ENCODE measurements around the gene SH3PXD2A.

The SH3PXD2A gene

DNA sequence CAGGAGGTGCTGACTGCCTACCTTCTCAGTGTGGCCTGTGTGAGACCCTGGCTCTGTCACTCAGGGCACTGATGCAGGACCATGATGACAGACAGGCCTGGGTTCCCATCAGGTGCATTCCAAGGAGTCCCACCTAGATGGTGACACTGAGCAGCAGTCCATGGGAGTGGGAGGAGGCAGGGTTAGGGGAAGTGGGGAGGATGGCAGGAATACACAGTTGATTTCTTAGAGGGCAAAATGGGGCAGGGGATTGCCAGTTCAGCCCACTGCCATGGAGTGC lies 155.0 kb downstream of the SH3PXD2A start:
- no peak for DNase-seq

DNA sequence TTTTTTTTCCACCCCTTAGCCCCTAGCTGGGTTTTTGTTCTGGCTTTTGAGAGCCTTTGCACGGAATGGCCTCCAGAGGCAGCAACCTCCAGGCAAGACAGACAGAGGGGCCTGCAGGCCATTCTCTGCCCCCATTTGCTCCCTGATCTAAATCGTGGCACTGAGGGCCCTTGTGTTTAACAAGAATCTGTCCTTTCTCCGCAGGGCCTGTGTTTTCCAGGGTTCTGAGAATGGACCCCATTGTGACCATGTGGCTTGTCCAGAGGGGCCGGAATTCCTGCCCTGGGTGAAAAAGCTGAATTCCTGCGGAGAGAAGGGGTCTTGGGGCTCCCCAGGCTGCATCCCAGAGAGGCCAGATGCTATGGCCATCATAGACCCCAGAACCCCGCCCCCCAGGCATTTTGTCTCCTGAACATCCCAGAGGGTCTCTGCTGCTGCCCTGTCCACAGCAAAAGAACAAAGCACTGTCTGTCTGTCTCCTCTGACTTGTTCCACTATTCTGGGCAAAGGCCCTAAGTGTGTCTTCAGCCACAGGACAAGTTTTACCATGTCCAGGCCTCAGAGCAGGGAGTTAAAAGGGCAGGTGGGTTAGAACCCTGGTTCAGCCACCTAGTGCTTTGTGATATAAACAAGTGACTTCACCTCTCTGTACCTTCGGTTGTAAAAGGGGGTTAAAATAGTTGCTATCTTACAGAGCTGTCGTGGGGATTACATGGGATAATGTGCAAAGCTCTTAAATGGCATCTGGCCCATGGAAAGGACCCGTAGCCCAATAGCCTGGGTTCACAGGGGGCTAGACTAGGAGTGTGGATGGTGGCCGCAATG lies 155.6 kb downstream of the SH3PXD2A start:
- DNase-seq = no peak

DNA sequence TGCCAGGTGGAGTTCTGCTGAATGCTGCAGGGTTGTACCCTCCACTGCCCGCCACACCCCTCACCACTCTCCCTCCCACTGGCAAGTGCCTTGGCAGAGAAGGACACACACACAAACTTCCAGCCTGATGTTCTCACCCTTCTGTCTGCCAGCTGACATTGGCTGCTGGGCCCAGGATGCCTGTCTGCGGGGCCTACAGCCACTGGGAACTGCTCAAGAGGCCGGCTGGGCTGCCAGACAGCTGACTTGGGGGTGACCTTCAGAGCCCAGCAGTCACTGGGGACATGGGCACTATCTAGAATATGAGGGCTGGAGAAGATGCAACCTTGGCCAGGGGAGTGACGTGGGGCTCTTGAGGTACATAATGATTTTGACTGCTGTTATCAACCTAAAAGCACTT lies 157.1 kb downstream of the SH3PXD2A start:
- DNase-seq = no peak

DNA sequence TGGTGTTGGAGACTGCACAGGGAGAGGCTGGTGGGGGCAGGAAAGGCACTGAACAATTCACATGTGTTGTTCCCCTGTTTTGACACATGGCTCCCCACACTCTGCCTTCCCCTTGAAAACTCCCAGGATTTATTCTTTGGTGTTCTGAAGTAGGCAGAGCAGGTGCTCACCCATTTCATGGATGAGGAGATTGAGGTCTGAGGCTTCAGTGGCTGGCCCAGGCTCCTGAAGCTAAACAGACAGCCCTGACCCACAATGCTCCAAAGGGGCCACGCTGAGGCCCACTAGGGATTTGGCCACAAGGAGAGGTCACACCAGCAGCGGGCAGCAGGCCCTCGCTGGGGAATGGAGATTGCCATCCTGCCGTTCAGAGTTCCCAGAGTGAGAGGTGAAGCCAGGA lies 157.6 kb downstream of the SH3PXD2A start:
- no peak for DNase-seq

DNA sequence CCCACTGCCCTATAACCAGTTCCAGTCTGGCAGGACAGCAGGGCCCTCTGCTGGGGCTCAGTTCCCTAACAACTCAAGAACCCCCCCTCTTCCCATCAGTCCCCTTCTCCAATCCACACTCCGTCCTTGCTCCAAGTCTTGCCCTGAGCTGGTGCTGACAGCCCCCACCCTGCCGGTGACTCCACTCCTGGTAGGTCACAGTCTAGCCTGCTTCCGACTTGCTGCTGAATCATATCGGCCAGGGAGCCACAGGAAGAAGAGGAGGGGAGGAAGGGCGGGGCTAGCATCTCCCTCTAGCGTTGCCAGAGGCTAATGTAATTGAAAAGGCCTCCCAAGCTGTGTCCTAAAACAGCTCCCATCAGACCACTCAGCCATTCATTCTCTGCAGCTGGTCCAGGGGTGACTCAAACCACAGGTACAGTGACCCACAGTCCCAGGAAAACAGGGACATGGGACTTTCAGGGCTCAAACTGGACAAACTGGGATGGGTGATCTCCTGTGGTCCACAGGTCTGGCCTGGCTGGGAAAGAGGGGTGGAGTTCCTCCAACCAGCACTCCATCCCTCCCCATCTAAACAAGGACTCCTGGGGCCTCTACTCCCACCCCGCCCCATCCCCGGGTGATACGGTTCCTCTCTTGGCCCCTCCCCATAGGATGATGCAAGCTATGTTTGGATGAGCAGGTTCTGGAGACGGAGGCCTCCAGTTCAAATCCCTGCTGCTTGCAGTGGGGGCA lies 158.8 kb downstream of the SH3PXD2A start:
- DNase-seq = peak; percentile 96

DNA sequence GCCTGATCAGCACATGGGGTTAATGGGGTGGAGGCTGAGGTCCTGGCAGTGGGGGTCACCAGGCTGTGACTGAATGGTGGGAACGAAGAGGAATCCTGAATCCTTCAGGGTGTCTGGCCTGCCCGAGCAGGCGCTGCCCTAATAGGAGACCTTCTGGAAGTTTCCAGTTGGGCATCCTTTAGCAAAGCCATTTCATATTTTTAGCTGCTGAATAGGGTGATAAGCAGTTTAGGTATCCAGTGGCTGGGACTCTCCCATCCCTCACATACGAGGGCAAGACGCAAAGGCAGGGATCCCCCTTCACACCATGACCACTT lies 159.3 kb downstream of the SH3PXD2A start:
- no peak for DNase-seq

DNA sequence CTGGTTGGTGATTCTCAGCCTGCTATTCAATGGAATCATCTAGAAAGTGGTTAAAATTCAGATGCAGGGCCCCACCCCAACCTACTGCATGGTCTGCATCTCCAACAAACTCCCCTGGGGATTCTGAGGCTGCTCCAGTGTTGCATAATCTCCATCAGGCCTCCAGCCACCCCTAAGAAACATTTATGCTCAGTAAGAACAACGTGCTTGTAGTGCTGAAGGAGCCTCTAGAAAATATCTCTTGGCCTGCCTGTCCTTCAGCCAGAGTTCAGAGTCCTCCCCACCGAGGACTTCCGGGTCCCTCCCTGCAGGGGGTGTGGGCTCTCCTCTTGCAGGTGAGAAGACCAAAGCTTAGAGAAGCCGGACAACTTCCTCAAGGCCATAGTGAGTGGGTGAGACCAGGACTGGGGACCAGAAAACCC lies 159.8 kb downstream of the SH3PXD2A start:
- peak; percentile 70 for DNase-seq

DNA sequence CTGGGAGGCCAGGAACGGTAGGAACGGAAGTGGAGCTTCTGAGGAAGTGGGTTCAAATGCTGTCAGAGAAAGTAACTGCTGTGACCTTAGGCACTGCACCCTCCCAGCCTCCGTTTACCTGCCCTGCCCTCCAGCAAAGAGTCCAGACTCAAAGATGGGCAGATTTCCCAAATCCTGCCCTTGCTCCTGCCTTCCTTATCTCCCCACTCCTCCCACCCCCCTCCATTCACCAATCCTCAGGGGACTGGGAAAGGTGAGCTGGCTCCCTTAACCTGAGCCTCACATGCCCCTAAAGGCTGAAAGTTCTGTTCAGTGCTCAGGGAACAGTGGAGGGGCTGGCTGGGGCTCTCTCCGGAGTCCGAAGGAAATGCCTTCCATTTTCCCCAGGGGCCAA lies 161.6 kb downstream of the SH3PXD2A start:
- DNase-seq = no peak

DNA sequence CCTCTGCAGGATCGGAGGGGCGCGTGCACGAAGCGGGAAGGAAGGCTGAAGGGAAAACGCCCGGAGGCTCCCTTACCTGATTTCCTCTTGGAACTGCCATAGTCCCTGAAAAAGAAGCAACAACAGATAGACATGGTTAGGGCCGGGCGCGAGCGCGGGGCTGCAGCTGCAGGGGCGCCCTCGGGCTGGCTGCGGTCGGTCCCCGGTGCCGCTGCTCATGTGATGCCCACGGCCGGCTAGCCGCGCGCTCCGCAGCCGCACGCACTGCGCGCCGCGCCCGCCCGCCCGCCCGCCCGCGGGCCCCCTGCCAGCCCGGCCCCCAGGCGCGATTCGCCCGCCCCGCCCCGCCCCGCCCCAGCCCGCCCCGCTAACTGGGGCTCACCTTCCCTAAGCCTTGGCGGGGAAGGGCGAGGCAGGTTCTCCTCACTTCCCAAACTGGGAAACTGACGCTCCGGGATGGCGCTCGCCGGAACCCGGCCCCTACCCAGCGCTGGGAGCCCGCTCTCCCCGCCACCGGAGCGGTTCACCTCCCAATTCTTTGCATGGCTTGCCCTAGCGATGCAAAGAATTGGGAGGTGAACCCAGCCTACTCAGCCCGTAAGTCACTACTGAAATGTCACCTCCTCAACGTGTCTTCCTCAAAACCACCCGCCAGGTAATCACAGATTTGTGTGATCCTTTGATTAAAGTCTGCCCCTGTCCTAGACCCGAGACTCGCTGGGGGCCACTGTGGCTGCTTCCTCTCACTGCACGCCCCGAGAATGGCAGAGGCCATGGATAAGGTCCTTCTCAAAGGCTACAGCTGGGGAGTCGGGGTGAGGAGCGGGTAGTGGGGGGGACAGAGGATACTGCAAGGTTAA lies 162.2 kb downstream of the SH3PXD2A start:
- no peak for DNase-seq

DNA sequence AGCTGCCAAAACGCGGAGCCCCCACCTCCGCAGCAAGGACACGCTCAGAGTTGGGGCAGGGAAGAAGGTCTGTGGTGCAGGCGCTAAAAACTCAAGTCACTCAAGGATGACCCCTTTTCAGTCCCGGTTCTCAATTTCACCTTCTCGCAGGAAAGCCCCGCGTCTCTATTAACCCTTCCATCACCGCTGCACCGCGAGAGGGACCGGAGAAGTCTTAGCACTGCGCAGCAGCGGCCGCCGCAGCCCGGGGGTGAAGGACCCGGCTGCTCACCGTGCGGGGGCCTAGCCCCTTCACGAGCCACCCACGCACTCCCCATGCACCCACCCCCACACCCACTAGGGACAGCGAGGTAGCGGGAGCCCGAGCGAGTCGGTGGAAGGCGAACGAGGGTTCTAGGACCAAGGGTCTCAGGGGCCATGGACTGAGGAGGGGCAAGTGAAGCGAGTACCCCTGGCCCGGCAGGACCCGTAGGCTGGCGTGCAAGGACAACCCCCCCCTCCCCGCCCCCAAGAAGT lies 162.9 kb downstream of the SH3PXD2A start:
- no peak for DNase-seq

DNA sequence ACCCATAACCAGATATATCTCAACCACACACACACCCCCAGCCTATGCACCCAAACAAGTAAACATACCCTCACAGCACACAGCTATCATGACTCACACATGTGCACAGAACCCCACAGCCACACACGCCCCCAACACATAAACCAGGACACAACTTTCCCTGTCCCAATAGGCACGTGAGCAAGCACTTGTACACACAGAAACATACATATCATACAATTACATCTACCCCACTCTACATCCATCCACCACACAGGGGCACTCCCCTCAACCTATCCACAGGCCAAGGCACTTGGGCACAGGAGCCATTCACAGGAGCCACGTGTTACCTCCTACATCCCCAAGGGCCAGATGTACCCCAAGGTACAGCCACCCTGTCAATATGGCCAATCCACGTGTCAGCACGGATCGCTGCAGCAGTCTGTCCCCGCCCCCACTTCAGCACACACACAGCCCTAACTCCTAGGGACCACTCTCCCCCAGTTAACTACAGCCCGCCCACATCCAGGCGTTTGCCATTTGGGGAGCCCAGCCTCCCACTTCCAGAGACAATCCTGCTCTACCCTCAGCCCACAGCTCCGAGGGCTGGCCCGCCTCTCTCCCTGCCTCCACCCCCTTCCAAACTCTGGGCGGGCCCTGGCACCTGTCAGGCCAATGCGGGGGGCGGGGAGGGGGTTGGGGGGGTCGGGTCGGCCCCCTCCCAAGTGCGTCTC lies 163.5 kb downstream of the SH3PXD2A start:
- no peak for DNase-seq

DNA sequence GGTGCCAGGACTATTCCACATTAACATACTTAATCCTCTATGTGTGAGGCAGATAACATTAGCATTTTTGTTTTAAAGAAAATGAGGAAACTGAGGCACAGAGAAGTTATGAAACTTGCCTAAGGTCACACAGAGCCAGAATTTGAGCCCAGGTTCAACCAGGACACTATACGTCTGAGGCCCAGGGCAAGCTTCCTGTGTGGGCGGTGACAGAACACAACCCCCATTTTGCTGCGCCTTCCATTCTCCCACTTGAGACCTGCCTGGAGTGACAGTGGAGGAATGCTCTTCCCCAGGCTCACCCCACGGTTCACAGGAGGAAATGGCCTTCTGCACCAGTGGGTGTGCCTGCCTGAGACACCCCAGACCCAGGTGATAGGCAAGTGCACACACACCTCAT lies 164.1 kb downstream of the SH3PXD2A start:
- DNase-seq = no peak

DNA sequence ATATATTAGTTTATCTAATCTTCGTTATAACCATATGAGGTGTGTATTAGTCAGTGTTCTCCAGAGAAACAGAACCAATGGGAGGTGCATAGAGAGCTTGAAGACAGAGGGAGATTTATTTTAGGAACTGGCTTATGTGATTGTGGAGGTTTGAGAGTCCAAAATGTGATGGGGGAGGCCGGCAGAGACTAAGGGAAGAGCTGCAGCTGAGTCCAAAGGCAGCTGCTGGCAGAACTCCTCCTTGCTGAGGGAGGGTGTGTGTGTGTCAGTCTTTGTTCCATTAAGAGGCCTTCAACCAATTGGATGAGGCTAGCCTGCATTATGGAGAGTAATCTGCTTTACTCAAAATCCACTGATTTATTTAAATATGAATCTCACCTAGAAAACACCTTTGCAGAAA lies 165.1 kb downstream of the SH3PXD2A start:
- DNase-seq = no peak

DNA sequence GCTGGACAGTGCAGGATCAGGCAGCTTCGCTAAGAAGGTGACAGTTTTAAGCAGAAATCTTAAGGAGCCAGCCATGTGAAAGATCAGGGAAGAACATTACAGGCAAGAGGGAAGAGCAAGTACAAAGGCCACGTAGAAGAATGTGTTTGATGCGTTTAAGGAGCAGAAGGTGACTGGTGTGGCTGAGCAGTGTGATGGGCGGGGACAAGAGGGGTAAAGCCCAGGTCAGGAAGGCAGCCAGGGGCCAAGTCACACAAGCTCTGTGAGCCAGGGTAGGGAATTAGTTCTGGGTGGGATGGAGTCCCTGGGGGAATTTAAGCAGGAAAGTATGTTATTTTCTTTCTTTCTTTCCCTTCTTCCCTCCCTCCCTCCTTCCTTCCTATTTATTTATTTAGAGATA lies 166.9 kb downstream of the SH3PXD2A start:
- DNase-seq = no peak

DNA sequence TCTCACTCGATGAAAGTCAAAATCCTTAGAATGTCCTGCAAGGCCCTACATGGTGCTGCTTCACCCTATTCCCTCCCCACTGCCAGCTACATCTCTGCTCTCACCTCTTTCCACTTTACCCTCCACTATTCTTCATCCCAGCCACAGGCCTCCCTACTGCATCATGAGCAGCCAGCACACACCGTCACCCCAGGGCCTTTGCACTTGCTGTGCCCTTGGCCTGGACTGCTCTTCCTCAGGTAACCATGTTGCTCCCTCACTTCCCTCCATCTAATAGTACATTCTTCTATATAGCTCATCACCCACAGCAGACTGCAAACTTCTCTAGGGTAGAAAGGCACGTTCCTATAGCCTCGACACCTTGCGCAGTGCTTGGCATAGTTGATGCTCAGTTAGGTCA lies 167.7 kb downstream of the SH3PXD2A start:
- DNase-seq = no peak

DNA sequence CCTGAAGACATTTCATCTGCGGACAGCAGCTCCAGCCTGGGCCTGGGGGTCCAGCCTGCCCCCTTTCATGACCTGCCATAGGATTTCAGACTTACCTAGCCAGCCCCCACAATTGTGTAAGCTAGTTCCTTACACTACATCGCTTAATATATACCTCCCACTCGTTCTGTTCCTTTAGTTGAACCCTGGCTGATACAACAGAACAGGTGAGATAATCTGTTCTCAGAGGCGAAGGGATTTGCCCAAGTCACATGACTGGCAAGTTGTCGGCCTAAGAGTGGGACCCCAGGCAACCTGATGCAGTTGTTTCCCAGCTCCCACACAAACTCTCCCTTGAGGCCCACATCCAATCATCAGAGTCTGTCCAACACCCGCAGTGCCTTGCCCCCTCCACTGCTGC lies 168.2 kb downstream of the SH3PXD2A start:
- DNase-seq = no peak

DNA sequence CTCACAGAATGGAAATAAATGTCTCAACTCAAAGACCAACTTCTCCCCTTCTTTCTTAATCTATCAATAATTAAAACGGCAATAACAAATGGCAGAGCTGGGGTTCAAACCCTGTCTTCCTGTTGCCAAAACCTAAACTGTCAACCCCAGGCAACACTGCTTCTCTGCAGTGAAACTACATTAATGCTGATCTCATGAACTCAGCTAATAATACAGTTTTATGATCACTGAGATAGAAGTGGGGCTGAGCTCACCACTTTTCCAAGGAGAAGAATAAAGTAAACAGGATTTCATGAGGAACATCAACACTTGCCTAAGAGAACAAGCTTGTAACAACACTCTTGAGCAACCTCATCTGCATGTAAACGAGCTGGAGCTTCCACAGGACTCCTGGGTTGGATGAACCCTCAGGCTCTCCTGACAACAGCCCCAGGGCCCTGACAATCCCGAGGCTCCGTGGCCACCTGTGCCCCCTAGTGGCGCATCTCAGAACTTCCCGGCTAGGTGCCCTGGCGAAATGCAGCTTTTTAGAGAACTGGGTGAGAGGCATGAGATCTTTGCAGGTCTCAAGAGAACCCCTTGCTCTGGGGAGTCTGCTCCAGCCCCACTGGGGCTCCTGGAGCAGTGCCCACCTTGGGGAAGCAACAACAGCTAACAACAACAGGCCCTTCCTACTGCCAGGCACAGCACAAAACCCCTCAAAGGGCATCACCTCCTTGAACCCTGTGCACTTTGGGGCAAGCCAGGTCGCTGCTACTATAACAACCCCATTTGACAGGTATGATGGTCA lies 169.3 kb downstream of the SH3PXD2A start:
- peak; percentile 61 for DNase-seq

DNA sequence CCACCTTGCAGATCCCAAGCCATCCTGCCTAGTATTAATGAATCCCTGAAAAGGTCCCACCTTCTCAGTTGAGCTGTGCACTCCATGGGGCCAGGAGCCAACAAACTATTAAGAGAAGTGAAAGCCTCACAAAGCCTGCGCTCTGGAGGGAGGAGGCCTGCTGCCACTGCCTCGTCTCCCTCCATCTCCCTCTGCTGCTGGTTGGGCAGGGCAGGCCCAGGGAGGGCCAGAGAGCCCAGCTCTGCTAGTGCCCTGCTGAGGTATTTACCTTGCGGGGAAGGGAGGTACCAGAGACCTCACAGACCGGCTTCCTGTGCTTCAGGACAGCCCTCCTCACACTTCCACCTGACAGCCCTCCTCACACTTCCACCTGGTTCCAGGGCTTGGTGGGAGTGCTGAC lies 171.5 kb downstream of the SH3PXD2A start:
- DNase-seq = no peak

DNA sequence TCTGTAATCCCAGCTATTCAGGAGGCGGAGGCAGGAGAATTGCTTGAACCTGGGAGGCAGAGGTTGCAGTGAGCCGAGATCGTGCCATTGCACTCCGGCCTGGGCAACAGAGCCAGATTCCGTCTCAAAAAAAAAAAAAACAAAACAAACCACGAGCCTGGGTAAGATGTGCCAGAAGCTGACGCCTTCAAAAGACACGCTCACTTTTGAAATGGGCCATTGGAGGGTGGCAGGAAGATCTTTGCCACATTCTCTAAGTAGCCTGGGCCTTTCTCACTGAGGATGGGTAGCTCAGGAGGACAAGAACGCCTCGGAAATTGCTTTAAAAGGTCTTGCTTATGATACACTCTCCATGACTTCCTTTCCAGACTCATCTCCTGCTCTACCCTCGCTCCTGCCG lies 172.7 kb downstream of the SH3PXD2A start:
- DNase-seq = no peak

DNA sequence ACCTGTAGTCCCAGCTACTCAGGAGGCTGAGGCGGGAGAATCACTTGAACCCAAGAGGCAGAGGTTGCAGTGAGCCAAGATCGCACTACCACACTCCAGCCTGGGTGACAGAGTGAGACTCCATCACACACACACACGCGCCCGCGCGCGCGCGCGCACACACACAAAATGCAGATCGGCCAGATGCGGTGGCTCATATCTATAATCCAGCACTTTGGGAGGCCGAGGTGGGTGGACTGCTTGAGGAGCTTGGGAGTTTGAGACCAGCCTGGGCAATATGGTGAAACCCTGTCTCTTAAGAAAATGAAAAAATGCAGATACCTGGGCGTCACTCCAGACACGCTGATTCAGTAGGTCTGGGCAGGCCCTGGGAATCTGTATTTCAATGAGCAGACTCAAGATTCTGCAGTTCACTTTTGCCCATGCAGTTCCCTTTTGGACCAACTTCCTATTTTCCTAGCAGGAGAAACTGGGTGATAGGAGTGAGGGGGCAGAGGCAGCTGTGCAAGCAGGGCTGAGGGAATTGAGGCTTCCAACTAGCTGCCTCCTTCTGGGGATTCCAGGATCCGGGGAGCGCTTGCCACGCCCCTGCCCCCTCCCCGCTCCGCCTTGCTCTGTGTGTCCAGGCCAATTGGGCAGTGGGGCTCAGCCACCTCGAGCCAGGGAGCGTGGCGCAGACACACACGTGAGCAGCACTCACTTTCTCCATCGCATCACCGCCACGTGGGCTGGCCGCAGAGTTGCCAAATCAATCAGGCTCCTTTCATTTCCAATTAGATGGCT lies 173.6 kb downstream of the SH3PXD2A start:
- no peak for DNase-seq

DNA sequence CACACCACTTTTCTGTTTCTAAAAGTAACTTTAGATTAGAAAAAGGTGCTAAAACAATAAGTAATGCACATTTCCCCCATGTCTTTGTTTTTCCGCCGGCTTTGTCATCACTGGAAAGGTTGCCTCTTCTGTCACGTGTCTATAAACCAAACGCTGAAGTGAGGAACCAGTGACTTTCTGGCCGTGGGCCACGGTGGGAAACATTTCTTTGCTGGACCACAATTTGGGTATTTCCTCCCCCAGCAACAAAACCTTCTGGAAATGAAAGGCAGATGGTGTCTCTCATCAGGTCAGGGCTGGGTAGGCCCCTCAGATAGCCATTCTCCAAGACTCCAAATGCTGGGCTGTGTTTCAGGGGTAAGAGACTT lies 174.5 kb downstream of the SH3PXD2A start:
- DNase-seq = peak; percentile 69

All from fibroblast of skin of abdomen (primary cell).